ENCODE data around the gene AFF3. TPM values are rescaled to one million over a fixed set of nuclear protein-coding genes. Genes with fewer than 3 reads are reported as not detected.

The AFF3 gene
- total and polyA plus RNA-seq, 7 donors = 0.46 to 25.0 (median 18.6) TPM

DNA sequence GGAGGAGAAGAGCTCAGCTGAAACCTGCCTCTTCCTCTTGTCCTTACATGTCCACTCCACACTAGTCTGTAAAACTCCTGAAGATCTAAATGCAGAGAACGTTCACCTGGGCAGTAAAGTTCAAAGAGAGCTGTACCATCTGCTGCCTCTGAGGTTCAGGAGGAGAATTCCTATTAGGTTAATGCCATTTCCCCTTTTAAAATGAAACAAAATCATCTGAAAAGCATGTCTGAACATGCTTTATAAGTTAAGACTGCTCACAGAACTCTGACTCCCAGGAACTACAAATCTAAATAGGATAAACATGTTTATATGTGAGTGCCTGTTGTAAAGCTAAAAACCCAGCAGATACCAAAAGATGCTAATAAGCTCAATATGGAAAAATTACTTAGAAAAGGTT, 164.4 kb downstream of the AFF3 start:
- WGBS, 2 donors = 82 to 88% methylated on average over 1 of the region's 1 CpG
- intact Hi-C loops (cut with DNase I) = no loop called here
- no peak for DNase-seq
- Histone ChIP-seq H3K4me3 (no peak overlapping the region), H3K27me3 (no peaks in the 10 kb centered on the region), H3K4me1 (no peaks in the 10 kb centered on the region), H3K9me3 (no peaks in the 10 kb centered on the region), H3K27ac (no peak overlapping the region), H3K36me3 (no peaks in the 10 kb centered on the region)
- TF ChIP-seq, protein P1, sequence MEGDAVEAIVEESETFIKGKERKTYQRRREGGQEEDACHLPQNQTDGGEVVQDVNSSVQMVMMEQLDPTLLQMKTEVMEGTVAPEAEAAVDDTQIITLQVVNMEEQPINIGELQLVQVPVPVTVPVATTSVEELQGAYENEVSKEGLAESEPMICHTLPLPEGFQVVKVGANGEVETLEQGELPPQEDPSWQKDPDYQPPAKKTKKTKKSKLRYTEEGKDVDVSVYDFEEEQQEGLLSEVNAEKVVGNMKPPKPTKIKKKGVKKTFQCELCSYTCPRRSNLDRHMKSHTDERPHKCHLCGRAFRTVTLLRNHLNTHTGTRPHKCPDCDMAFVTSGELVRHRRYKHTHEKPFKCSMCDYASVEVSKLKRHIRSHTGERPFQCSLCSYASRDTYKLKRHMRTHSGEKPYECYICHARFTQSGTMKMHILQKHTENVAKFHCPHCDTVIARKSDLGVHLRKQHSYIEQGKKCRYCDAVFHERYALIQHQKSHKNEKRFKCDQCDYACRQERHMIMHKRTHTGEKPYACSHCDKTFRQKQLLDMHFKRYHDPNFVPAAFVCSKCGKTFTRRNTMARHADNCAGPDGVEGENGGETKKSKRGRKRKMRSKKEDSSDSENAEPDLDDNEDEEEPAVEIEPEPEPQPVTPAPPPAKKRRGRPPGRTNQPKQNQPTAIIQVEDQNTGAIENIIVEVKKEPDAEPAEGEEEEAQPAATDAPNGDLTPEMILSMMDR (IDR thresholded peaks at IDR 0.05) = no peak
- TF ChIP-seq POLR2AphosphoS5 (IDR thresholded peaks at IDR 0.05) = no peak
- TF ChIP-seq POLR2A (IDR thresholded peaks at IDR 0.05) = no peak
- TF ChIP-seq EP300 (IDR thresholded peaks at IDR 0.05) = no peak

DNA sequence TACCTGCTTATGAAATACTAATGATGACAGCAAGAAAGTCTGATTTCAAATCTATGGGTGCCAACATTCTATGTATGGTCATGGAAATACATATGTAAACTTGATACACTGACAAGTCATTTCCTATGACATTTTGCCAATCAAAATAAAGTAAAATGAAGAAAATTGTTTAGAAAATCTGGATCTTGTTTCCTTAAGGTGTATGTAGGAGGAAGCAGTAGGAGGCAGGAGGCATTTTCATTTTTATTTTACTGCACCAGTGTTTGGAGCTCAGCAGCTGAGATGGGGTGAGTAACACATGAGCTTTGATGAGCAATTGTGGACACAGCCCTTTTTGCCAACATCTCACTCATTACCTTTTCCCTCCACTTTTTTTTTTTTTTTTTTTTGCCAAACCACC, 167.0 kb downstream of the AFF3 start:
- intact Hi-C loops (cut with DNase I) = no loop called here
- H3K27ac ChIP-seq = no peak overlapping the region
- H3K4me1 ChIP-seq = no peaks in the 10 kb centered on the region
- TF ChIP-seq, protein P1 (IDR thresholded peaks at IDR 0.05) = no peak
- TF ChIP-seq EP300 (IDR thresholded peaks at IDR 0.05) = no peak
- TF ChIP-seq POLR2AphosphoS5 (IDR thresholded peaks at IDR 0.05) = no peak
- no peak for TF ChIP-seq POLR2A (IDR thresholded peaks at IDR 0.05)
- H3K4me3 ChIP-seq = no peak overlapping the region
- DNase-seq = no peak
- H3K9me3 ChIP-seq = no peaks in the 10 kb centered on the region
- H3K27me3 ChIP-seq = no peaks in the 10 kb centered on the region
- H3K36me3 ChIP-seq = no peaks in the 10 kb centered on the region

DNA sequence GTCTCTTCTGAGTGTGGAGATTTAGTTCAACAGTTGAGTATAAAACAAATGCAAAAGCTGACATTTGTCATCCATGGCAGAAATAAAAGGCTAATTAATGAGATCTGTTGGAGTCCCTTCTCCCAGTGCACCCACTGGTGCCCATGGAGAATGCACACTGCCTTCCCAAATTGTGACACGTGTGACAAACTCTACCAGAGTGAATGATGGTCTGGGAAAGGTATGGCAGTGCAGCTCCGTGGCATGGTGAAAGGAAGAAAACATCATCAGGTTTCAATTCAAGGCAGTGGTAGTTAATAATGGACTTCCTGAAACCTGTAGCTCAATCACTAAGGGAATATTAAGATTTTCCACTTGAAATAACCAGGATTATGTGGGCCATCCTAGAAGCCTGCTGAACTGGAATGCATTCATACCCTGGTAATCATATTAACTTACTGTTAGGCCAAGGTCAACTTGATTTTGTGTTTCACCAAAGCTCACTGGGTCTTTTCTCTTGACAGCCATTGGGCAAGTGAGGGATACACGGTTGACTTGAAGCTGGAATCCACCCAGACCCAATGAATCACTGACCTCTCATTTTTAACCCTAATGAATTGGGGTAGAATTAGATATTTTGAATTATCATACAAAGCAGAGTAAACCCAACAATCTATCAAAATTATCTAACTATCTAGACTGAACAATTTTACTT, 167.6 kb downstream of the AFF3 start:
- DNase-seq = no peak
- Histone ChIP-seq H3K9me3 (no peaks in the 10 kb centered on the region), H3K27me3 (no peaks in the 10 kb centered on the region), H3K4me1 (no peaks in the 10 kb centered on the region), H3K4me3 (no peak overlapping the region), H3K27ac (no peak overlapping the region), H3K36me3 (no peaks in the 10 kb centered on the region)
- 78 to 84% methylated on average over 3 of the region's 3 CpGs for WGBS, 2 donors
- TF ChIP-seq EP300 (IDR thresholded peaks at IDR 0.05) = no peak
- TF ChIP-seq POLR2AphosphoS5 (IDR thresholded peaks at IDR 0.05) = no peak
- no peak for TF ChIP-seq POLR2A (IDR thresholded peaks at IDR 0.05)
- intact Hi-C loops (cut with DNase I) = no loop called here

DNA sequence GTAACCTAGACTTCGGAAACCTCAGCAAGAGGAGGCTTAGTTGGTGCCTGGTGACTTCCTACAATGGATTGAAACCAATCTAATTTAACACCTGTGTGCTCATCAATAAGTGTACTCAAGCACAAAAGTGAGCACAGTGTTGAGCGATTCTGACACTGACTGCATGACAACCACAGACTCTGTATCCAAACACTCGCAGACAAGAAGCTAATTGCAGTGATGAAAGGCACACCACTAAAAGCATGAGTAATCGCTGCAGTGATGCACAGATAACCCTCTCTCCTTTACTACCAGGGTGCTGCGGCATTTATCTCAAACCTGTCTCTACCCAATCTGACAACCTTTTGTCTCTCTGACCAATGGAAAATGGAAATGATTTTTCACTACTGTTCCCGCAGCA, 168.1 kb downstream of the AFF3 start:
- intact Hi-C loops (cut with DNase I) = no loop called here

DNA sequence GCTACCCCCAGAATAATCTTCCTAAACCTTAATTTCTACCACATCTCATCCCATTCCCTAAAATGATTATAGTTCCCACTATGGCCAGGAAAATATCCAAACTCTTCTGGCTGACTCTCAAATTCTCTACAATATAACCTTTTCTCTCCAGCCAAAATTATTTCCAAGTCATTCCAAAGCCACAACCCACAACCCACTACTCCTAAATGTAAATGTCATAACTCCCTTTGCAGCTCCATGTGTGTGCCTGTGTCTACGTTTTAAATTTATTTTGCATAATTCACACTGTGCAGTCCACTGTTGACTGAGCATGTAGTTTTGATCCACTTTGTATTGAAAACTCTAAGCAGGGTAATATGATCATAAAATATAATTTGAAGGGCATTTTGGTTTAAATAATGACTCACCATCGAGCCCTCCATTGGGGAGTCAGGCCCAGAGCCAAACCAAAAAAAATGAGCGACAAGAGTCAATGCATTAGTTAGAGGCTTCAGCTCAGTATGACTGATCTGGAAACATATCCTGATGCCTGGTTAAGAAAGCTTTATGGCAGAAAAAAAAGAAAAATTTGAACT, 171.0 kb downstream of the AFF3 start:
- WGBS, 2 donors = 69 to 84% methylated on average over 3 of the region's 3 CpGs
- intact Hi-C loops (cut with DNase I) = no loop called here

More for the DNA sequence above, 168.1 kb downstream of the AFF3 start:
- 77 to 83% methylated on average over 6 of the region's 6 CpGs for WGBS, 2 donors
- H3K27ac ChIP-seq = no peak overlapping the region
- no peaks in the 10 kb centered on the region for H3K4me1 ChIP-seq
- no peaks in the 10 kb centered on the region for H3K9me3 ChIP-seq
- no peaks in the 10 kb centered on the region for H3K27me3 ChIP-seq
- TF ChIP-seq POLR2AphosphoS5 (IDR thresholded peaks at IDR 0.05) = no peak
- no peaks in the 10 kb centered on the region for H3K36me3 ChIP-seq
- H3K4me3 ChIP-seq = no peak overlapping the region
- DNase-seq = no peak

More for the DNA sequence above, 171.0 kb downstream of the AFF3 start:
- no peak for DNase-seq
- Histone ChIP-seq H3K27me3 (no peaks in the 10 kb centered on the region), H3K36me3 (no peaks in the 10 kb centered on the region), H3K4me1 (no peaks in the 10 kb centered on the region), H3K9me3 (no peaks in the 10 kb centered on the region), H3K27ac (no peak overlapping the region), H3K4me3 (no peak overlapping the region)
- TF ChIP-seq POLR2A (IDR thresholded peaks at IDR 0.05) (no peak), POLR2AphosphoS5 (IDR thresholded peaks at IDR 0.05) (no peak), EP300 (IDR thresholded peaks at IDR 0.05) (no peak)
- TF ChIP-seq, protein P1 (IDR thresholded peaks at IDR 0.05) = no peak
